WTC11 (cell line): ENCODE data around the gene P3H4. TPM values are rescaled to one million over a fixed set of nuclear protein-coding genes. Genes with fewer than 3 reads are reported as not detected.
"Not testable (repeated sequence)": the region's sequence is repeated elsewhere in the genome, so short reads cannot be mapped to it uniquely, and the experiment has no call there.

ENCODE experiments used
- ATAC-seq: fragments of 200-7000 bp; cut with Tn5 transposase; 2 replicates; pipeline ENCODE4 v1.10.0; 2021; ENCODE audit warnings: mild to moderate bottlenecking, moderate library complexity
- CTCF ChIA-PET: fragments of 300-600 bp; sonication (Branson Sonifier 250); formaldehyde crosslinking; loops from one replicate; lab custom pipeline; 2021; ENCODE audit warnings: antibody characterized with exemption; lab: Charles Lee
- POLR2A ChIA-PET: fragments of 350-600 bp; sonication (Branson Sonifier 250); formaldehyde crosslinking; loops from one replicate; lab custom pipeline; 2021; ENCODE audit warnings: antibody characterized with exemption; lab: Charles Lee
- DNase-seq: peaks from one replicate; pipeline ENCODE4 v3.0.0; 2021; ENCODE audit warnings: low spot score
- H3K27ac Mint-ChIP-seq: 2 replicates; pipeline ENCODE4 v1.8.0; 2021; ENCODE audit warnings: mixed read lengths
- H3K27me3 Mint-ChIP-seq: 2 replicates; pipeline ENCODE4 v1.8.0; 2021; ENCODE audit warnings: low read depth, mild to moderate bottlenecking, moderate library complexity, mixed read lengths
- H3K36me3 Mint-ChIP-seq: 2 replicates; pipeline ENCODE4 v1.8.0; 2021; ENCODE audit warnings: mixed read lengths
- H3K4me1 Mint-ChIP-seq: 2 replicates; pipeline ENCODE4 v1.8.0; 2022; ENCODE audit warnings: mixed read lengths
- H3K4me3 Mint-ChIP-seq: 2 replicates; pipeline ENCODE4 v1.8.0; 2021; ENCODE audit warnings: mild to moderate bottlenecking, moderate library complexity, mixed read lengths
- H3K9me3 Mint-ChIP-seq: 2 replicates; pipeline ENCODE4 v1.8.0; 2021; ENCODE audit warnings: mixed read lengths
- ATF3 ChIP-seq: sonication (generic); formaldehyde crosslinking; conservative IDR thresholded peaks from 2 replicates; pipeline ENCODE4 v1.8.1; 2022; ENCODE audit warnings: mild to moderate bottlenecking, missing genetic modification reagents
- CREM ChIP-seq: sonication (generic); formaldehyde crosslinking; IDR thresholded peaks from 2 replicates; pipeline ENCODE4 v1.8.1; 2022; ENCODE audit warnings: mild to moderate bottlenecking, missing genetic modification reagents, moderate library complexity
- E2F1 ChIP-seq: sonication (generic); formaldehyde crosslinking; IDR thresholded peaks from 2 replicates; pipeline ENCODE4 v1.8.0; 2022; ENCODE audit warnings: mild to moderate bottlenecking, missing genetic modification reagents
- EMX1 ChIP-seq: fragments of 250-450 bp; sonication (Bioruptor Pico); IDR thresholded peaks from 2 replicates; pipeline ENCODE4 v1.8.0; 2021; ENCODE audit warnings: mild to moderate bottlenecking
- ERG ChIP-seq: fragments of 250-450 bp; sonication (Bioruptor Pico); IDR thresholded peaks from 2 replicates; pipeline ENCODE4 v1.8.0; 2021; ENCODE audit warnings: mild to moderate bottlenecking
- FOXJ3 ChIP-seq: sonication (generic); formaldehyde crosslinking; IDR thresholded peaks from 2 replicates; pipeline ENCODE4 v1.9.0; 2021; ENCODE audit warnings: missing genetic modification reagents, mild to moderate bottlenecking, borderline replicate concordance
- JUN ChIP-seq: sonication (generic); formaldehyde crosslinking; IDR thresholded peaks from 2 replicates; pipeline ENCODE4 v1.8.0; 2023; ENCODE audit warnings: mild to moderate bottlenecking, missing genetic modification reagents
- MLX ChIP-seq: sonication (generic); formaldehyde crosslinking; IDR thresholded peaks from 2 replicates; pipeline ENCODE4 v1.8.1; 2023; ENCODE audit warnings: mild to moderate bottlenecking, missing genetic modification reagents, moderate library complexity
- MYBL2 ChIP-seq: sonication (generic); formaldehyde crosslinking; IDR thresholded peaks from 2 replicates; pipeline ENCODE4 v1.8.1; 2023; ENCODE audit warnings: mild to moderate bottlenecking, moderate library complexity, missing genetic modification reagents
- STAT6 ChIP-seq: sonication (generic); formaldehyde crosslinking; conservative IDR thresholded peaks from 2 replicates; pipeline ENCODE4 v1.8.1; 2023; ENCODE audit warnings: mild to moderate bottlenecking, low read depth, missing genetic modification reagents, moderate library complexity
- TEAD4 ChIP-seq: sonication (generic); formaldehyde crosslinking; IDR thresholded peaks from 2 replicates; pipeline ENCODE4 v1.8.0; 2022; ENCODE audit warnings: mild to moderate bottlenecking, missing genetic modification reagents
- ZMAT4 ChIP-seq: fragments of 250-450 bp; sonication (Bioruptor Pico); IDR thresholded peaks from 2 replicates; pipeline ENCODE4 v1.9.0; 2021; ENCODE audit warnings: mild to moderate bottlenecking
- ZNF121 ChIP-seq: sonication (generic); formaldehyde crosslinking; IDR thresholded peaks from 2 replicates; pipeline ENCODE4 v1.8.0; 2023; ENCODE audit warnings: missing genetic modification reagents
- ZNF317 ChIP-seq: sonication (generic); formaldehyde crosslinking; IDR thresholded peaks from 2 replicates; pipeline ENCODE4 v1.8.1; 2023; ENCODE audit warnings: low read depth, mild to moderate bottlenecking, moderate library complexity, missing genetic modification reagents, borderline replicate concordance
- ZNF423 ChIP-seq: fragments of 250-450 bp; sonication (Bioruptor Pico); IDR thresholded peaks from 2 replicates; pipeline ENCODE4 v2.1.2; 2022; ENCODE audit warnings: mild to moderate bottlenecking, moderate library complexity
- total RNA-seq: library from RNA; stranded (reverse); gene quantifications from 3 replicates; pipeline ENCODE4 v1.2.3, GENCODE V29; 2021

The P3H4 gene
- total RNA-seq, 1 experiment from 2014 or later, result 32.1 TPM

- no peak for ATAC-seq
- DNase-seq, result no peak
- H3K4me1 Mint-ChIP-seq, result peaks cover 24% of the 10 kb centered on the region
- no peaks in the 10 kb centered on the region for H3K9me3 Mint-ChIP-seq
- POLR2A ChIA-PET, result interaction anchor here (0.9 kb wide), 1 partner anchor 48 kb away, joined by 3 read pairs; the partner anchor contains the start of gene FKBP10
- TF ChIP-seq FOXJ3 (no peak), ERG (CRISPR knock-in tag) (no peak), TEAD4 (CRISPR knock-in tag) (no peak), ZNF317 (CRISPR knock-in tag) (no peak), EMX1 (CRISPR knock-in tag) (no peak), ZMAT4 (CRISPR knock-in tag) (no peak), JUN (no peak), STAT6 (no peak), E2F1 (CRISPR knock-in tag) (no peak), ZNF423 (no peak), ATF3 (CRISPR knock-in tag) (no peak), MYBL2 (CRISPR knock-in tag) (no peak), ZNF121 (CRISPR knock-in tag) (no peak), CREM (no peak), MLX (CRISPR knock-in tag) (no peak)
- CTCF ChIA-PET, result interaction anchor here (0.6 to 1.2 kb wide), 4 partner anchors 9 to 165 kb away, joined by 3 to 5 read pairs (median 3); no protein-coding TSS in a partner anchor
- peak overlapping the region; percentile 38 for H3K27ac Mint-ChIP-seq
- H3K27me3 Mint-ChIP-seq, result no peaks in the 10 kb centered on the region
- H3K4me3 Mint-ChIP-seq, result 0 out of 2 replicates have a peak overlapping the region, but pooled peaks have one; percentile 2
- no peaks in the 10 kb centered on the region for H3K36me3 Mint-ChIP-seq
These were observed 48.6 kb upstream of the P3H4 start for GRCh38 chr17:41860254-41860931.

- H3K27me3 Mint-ChIP-seq, DNase-seq, H3K4me1 Mint-ChIP-seq, H3K27ac Mint-ChIP-seq, H3K4me3 Mint-ChIP-seq, H3K9me3 Mint-ChIP-seq, ATAC-seq: not testable (repeated sequence)
- ChIA-PET POLR2A (interaction anchor here (0.6 to 2.2 kb wide), 2 partner anchors 14 to 65 kb away, joined by 3 to 4 read pairs; partner anchors contain the start of gene JUP), CTCF (interaction anchor here (0.6 to 0.7 kb wide), 2 partner anchors 9 to 70 kb away, joined by 3 read pairs; no protein-coding TSS in a partner anchor)
- peaks cover 23% of the 10 kb centered on the region for H3K36me3 Mint-ChIP-seq
These were observed 39.6 kb upstream of the P3H4 start for GRCh38 chr17:41851382-41851781.
